ENCODE results near the gene PRLHR.

PRLHR gene

DNA sequence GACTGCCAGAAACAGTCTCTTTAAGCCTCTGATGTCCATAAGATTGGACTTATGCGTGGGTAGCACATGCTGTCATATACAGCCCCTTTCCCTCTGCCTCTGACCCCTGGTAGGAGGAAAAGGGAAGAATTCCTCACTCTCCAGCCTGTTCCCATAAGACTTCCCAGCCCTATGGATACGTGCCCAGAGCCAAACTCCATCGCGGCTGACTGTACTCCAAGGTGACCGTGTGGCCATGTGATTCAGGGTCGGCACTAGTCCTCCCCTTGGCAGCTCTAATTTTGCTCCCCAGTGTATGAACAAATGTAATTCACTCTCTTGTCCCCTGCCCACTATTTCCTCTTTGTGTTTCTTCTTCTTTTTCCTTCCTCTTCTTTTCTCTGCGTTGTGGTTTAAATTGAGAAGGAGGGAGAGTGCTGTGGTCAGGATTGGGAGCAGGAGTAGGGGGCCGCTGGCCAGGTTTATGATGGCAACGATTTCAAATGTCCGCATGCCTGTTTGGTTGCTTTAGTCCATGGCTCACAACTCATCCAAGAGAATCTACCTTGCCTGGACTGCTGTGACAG, 43.8 kb downstream of the PRLHR start:
- peak; percentile 26 for DNase-seq

GRCh38 chr10:118547282-118547681, 48.2 kb downstream of the PRLHR start:
- DNase-seq = no peak

DNA sequence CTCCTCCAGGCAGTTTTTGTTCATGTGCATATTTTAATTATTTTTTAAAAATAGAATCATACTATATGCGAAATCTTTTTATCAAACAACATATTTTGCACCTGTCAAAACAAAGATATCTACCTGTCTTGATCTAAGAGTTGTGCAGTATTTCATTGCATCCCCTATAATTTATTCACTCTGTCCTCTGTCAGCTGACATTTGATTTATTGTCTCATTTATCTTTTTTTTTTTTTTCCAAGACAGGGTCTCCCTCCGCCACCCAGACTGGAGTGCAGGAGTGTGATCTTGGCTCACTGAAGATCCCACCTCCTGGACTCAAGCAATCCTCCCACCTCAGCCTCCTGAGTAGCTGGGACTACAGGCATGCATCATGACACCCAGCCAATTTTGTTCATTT, 49.0 kb downstream of the PRLHR start:
- no peak for DNase-seq

DNA sequence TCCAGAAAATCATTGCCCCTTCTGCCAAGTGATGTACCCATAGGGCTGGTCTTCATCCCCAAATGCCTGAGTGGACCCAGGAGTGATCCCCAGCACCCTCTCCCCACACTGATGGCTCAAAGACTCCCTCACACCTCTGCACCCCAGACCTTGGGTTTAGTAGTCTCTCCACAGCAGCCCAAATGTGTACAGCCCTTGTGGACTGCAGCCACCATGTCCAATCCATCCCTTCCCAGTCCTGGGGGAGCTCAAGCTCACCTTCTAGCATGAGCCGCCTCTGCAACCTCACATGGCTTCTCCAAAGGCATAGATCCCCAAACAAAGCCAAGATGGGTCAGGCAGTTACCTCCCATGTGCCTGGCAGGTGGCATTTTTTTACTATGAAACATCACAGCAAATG, 50.1 kb downstream of the PRLHR start:
- DNase-seq = no peak

DNA sequence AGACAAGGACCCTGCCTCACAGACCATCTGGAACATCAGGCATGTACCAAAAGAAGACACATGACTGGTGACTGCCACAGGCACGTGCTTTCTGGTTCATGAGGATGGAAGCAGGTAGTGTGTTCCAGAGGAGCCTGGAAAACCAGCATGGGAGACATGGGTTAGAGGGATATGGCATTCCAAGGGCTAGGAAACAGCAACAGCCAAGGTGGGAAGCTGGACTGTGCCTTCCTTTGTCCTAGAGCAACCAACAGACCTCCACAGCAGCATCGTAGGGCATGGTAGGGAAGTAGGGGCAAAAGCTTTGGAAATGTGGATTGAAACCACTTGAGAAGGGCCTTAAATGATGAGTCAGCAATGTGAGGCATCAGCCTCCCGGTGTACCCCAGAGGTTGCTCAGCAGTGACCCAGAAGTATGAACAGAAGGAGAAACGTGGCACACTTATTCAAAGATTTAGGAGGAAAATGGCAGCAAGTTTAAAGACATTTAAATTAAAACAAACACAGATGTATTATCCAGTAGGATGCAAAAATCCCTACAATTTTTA, 51.0 kb downstream of the PRLHR start:
- DNase-seq = no peak

GRCh38 chr10:118543714-118544400, 51.6 kb downstream of the PRLHR start:
- DNase-seq = peak; percentile 79

DNA sequence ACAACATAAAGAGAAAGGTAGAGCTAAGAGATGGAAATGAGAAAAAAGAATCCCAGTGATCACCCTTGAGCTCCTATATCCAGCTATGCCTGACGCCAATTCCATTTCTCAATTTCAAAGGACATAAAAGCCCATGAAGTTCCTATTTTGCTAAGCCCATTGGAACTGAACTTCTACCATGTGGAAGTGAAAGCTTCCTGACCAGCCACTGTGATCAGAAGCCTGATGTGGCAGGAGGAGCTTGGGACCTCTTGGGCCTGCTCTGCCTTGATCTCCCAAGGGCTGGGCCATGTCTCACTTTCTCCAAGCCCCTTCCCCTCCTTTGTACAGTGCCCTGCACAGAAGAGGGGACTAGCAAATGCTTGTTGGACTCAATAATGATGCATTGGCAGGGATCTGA, 52.7 kb downstream of the PRLHR start:
- DNase-seq = no peak

DNA sequence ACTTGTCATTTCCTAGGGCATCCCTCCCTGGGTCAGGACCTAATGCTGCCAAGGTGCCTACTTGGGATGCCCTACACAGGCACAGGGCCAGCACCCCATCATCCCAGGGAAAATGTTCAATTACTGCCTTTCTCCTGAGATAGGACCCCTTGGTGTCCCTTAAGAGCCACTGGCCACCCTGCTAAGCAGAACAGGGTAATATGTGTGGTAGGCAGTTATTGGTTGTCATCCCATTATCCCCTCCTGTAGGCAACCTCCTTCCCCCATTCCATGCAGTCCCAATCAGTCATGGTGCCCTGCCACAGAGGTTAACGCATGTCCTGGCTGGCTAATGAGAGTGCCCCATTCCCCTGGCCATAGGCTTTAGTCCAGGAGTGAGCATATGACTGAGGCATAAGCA, 53.2 kb downstream of the PRLHR start:
- no peak for DNase-seq

DNA sequence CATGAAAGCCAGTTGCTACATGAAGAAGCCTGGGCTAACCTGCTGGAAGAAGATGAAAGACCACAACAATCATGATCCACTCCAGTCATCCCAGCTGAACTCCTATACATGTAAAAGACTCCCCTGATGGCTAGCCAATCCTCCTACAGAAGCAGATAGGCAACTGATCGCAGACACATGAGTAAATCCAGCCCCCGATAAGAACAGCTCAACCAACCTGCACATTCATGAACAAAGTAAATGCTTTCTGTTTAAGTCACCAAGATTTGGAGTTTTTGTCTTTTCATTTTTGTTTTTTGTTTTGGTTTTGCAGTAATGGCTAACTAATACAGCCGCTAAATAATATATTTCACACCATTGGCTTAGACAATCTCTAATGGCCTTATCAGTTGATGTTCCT, 53.7 kb downstream of the PRLHR start:
- DNase-seq = no peak

Measured in OCI-M1 (cell line).